ENCODE data around the gene PTPN1.

DNA sequence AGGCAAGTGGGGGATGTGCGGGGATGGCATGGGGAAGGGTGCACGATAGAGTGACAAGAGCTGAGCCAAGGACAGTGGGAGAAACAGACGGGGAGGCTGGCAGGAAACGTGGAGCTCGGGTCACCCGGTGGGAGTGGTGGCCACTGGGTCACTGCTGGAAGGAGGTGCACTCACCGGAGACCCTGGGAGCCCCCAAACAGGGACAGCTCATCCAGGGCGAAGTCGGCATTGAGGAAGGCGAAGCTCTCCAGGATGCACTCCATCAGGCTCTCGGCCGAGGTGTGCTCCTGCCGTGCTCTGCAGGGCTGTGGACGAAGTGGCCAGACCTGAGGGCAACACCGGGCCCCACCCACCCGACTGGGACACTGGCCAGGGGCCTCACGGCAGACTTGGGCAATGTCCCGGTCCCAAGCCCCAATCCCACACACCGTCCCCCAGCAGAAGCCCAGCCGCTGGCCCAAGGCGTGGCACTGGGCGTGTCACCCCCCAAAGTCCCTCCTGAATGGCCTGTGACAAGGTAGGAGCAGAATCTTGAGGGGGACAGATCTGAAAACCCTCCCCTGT, 87.3 kb downstream of the PTPN1 start:
- TF ChIP-seq, protein P1, sequence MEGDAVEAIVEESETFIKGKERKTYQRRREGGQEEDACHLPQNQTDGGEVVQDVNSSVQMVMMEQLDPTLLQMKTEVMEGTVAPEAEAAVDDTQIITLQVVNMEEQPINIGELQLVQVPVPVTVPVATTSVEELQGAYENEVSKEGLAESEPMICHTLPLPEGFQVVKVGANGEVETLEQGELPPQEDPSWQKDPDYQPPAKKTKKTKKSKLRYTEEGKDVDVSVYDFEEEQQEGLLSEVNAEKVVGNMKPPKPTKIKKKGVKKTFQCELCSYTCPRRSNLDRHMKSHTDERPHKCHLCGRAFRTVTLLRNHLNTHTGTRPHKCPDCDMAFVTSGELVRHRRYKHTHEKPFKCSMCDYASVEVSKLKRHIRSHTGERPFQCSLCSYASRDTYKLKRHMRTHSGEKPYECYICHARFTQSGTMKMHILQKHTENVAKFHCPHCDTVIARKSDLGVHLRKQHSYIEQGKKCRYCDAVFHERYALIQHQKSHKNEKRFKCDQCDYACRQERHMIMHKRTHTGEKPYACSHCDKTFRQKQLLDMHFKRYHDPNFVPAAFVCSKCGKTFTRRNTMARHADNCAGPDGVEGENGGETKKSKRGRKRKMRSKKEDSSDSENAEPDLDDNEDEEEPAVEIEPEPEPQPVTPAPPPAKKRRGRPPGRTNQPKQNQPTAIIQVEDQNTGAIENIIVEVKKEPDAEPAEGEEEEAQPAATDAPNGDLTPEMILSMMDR (IDR thresholded peaks at IDR 0.05) = no peak
- no peak for TF ChIP-seq POLR2A (IDR thresholded peaks at IDR 0.05)
